ENCODE measurements around the gene CACNA2D1. TPM values are rescaled to one million over a fixed set of nuclear protein-coding genes. Genes with fewer than 3 reads are reported as not detected.

The CACNA2D1 gene
- total and polyA plus RNA-seq, 4 donors: 1.1 to 33.4 (median 6.5) TPM

DNA sequence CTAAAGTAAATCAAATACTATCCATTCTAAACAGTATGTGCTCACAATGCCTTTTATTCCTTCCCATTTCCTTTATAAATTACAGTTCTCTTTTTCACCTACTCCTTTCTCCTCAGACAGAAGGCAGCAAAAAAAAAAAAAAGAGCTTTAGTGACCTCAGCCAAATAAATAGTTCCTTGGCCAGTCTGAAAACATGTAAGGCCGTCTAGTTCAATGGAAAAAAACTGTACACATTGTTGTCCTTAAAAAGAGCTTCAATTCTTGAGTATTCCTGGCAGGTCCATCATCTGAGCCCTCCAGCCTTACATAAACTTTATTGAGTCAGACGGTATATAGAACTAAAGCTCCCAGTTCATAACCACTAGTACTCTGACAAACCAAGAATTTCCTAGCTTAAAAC lies 185.4 kb downstream of the CACNA2D1 start:
- H3K36me3 ChIP-seq (ENCODE audit: control insufficient read depth in 4 of 4, insufficient read depth in 4 of 4, low read length in 4 of 4): no peaks in the 10 kb centered on the region
- H3K4me3 ChIP-seq: no peak overlapping the region
- no peaks in the 10 kb centered on the region for H3K9me3 ChIP-seq (ENCODE audit: control insufficient read depth in 4 of 4, insufficient read depth in 3 of 4, low read length in 3 of 4)
- H3K9ac ChIP-seq (ENCODE audit: insufficient read depth in 1 of 2, low read length in 2 of 2): no peak overlapping the region
- 54 to 77% methylated on average over 2 of the region's 2 CpGs for WGBS, 2 donors
- ATAC-seq (ENCODE audit: insufficient read depth, low FRiP score) (no peak), DNase-seq (no peak)
- TF ChIP-seq, protein P1, sequence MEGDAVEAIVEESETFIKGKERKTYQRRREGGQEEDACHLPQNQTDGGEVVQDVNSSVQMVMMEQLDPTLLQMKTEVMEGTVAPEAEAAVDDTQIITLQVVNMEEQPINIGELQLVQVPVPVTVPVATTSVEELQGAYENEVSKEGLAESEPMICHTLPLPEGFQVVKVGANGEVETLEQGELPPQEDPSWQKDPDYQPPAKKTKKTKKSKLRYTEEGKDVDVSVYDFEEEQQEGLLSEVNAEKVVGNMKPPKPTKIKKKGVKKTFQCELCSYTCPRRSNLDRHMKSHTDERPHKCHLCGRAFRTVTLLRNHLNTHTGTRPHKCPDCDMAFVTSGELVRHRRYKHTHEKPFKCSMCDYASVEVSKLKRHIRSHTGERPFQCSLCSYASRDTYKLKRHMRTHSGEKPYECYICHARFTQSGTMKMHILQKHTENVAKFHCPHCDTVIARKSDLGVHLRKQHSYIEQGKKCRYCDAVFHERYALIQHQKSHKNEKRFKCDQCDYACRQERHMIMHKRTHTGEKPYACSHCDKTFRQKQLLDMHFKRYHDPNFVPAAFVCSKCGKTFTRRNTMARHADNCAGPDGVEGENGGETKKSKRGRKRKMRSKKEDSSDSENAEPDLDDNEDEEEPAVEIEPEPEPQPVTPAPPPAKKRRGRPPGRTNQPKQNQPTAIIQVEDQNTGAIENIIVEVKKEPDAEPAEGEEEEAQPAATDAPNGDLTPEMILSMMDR (IDR thresholded peaks at IDR 0.05; ENCODE audit: control extremely low read depth, extremely low read depth): no peak
- peaks cover 0 to 7% (median 0%) of the 10 kb centered on the region in 5 donors for H3K4me1 ChIP-seq (ENCODE audit: control insufficient read depth in 5 of 5, insufficient read depth in 5 of 5, low read length in 5 of 5)
- no peak overlapping the region for H3K27ac ChIP-seq (ENCODE audit: low read depth in 1 of 2, low read length in 1 of 2)
- H3K27me3 ChIP-seq (ENCODE audit: control insufficient read depth in 3 of 3, insufficient read depth in 3 of 3, low read length in 2 of 3): no peaks in the 10 kb centered on the region

DNA sequence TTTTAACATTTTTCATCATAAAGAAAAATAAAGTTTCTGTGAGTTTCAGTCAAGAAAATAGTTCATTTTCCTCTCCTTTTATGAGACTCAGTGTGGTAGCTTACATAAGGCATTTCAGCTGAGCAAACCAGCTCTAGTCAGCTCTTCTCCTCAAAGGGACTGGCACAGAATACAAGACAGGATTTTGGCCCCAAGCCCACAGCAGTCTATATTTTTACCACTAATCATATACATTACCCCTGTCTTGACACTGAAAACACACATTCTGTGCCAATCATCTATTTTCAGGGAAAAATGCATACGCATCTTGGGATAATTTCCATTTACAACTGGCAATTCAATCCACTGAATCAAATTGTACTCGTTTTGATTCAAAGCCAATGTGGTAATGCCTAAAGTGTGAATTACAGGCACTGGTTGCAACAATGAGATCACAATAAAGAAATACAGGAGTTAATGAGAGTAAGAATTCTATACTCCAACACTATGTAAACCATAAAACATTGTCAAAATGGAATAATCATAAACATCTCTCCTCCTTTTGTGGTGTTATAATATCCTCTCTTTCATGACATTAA lies 186.4 kb downstream of the CACNA2D1 start:
- Histone ChIP-seq H3K27me3 (ENCODE audit: control insufficient read depth in 3 of 3, insufficient read depth in 3 of 3, low read length in 2 of 3) (no peaks in the 10 kb centered on the region), H3K9ac (ENCODE audit: insufficient read depth in 1 of 2, low read length in 2 of 2) (no peak overlapping the region), H3K36me3 (ENCODE audit: control insufficient read depth in 4 of 4, insufficient read depth in 4 of 4, low read length in 4 of 4) (no peaks in the 10 kb centered on the region), H3K27ac (ENCODE audit: low read depth in 1 of 2, low read length in 1 of 2) (no peak overlapping the region), H3K4me3 (no peak overlapping the region), H3K4me1 (ENCODE audit: control insufficient read depth in 5 of 5, insufficient read depth in 5 of 5, low read length in 5 of 5) (peaks cover 0 to 8% (median 0%) of the 10 kb centered on the region in 5 donors), H3K9me3 (ENCODE audit: control insufficient read depth in 4 of 4, insufficient read depth in 3 of 4, low read length in 3 of 4) (no peaks in the 10 kb centered on the region)
- DNase-seq (peak; percentile 16 to 38 (median 36)), ATAC-seq (ENCODE audit: insufficient read depth, low FRiP score) (no peak)
- 81 to 82% methylated on average over 2 of the region's 2 CpGs for WGBS, 2 donors
- TF ChIP-seq, protein P1 (IDR thresholded peaks at IDR 0.05; ENCODE audit: control extremely low read depth, extremely low read depth): no peak

DNA sequence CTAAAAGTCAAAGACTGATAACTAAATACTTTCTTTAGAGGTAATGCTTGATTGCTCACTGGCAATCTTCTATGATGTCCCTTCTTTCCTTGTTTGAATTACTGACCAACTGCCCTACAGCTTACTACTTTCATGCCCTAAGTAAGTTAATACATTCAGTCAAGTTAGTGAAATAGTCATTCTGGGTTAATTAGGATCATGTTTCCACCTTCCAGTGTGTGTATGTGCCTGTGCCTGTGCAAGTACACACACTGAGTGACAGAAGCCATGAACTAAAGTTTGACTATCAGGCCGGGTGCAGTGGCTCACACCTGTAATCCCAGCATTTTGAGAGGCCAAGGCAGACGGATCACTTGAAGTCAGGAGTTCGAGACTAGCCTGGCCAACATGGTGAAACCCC lies 187.9 kb downstream of the CACNA2D1 start:
- TF ChIP-seq, protein P1 (IDR thresholded peaks at IDR 0.05; ENCODE audit: control extremely low read depth, extremely low read depth): no peak
- no peak for ATAC-seq (ENCODE audit: insufficient read depth, low FRiP score)
- Histone ChIP-seq H3K4me1 (ENCODE audit: control insufficient read depth in 5 of 5, insufficient read depth in 5 of 5, low read length in 5 of 5) (peaks cover 0 to 10% (median 0%) of the 10 kb centered on the region in 5 donors), H3K27me3 (ENCODE audit: control insufficient read depth in 3 of 3, insufficient read depth in 3 of 3, low read length in 2 of 3) (no peaks in the 10 kb centered on the region), H3K9me3 (ENCODE audit: control insufficient read depth in 4 of 4, insufficient read depth in 3 of 4, low read length in 3 of 4) (no peaks in the 10 kb centered on the region), H3K27ac (ENCODE audit: low read depth in 1 of 2, low read length in 1 of 2) (no peak overlapping the region), H3K36me3 (ENCODE audit: control insufficient read depth in 4 of 4, insufficient read depth in 4 of 4, low read length in 4 of 4) (no peaks in the 10 kb centered on the region), H3K4me3 (no peak overlapping the region), H3K9ac (ENCODE audit: insufficient read depth in 1 of 2, low read length in 2 of 2) (no peak overlapping the region)
- no peak for DNase-seq
- 82 to 87% methylated on average over 3 of the region's 3 CpGs for WGBS, 2 donors

DNA sequence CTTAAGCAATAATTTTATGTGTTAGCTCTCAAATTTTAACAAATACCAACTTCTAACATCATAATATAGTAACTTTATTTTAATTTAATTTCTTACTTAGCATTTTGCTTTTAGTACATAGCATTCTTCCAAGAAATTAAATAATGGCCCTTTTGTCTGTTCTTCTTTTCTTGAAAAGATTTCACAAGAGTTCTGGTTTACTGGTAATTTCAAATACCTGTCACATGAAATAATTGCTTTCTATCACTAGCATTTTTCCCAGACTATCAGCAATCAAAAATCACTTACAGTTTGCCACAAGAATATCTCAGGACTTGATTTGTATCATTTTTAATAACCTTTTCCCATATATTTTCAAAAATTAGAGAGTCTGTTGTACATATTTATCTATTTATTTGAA lies 193.0 kb downstream of the CACNA2D1 start:
- H3K9ac ChIP-seq (ENCODE audit: insufficient read depth in 1 of 2, low read length in 2 of 2): no peak overlapping the region
- no peak overlapping the region for H3K27ac ChIP-seq (ENCODE audit: low read depth in 1 of 2, low read length in 1 of 2)
- no peaks in the 10 kb centered on the region for H3K9me3 ChIP-seq (ENCODE audit: control insufficient read depth in 4 of 4, insufficient read depth in 3 of 4, low read length in 3 of 4)
- no peak for ATAC-seq (ENCODE audit: insufficient read depth, low FRiP score)
- no peak overlapping the region for H3K4me3 ChIP-seq
- DNase-seq: no peak
- no peaks in the 10 kb centered on the region for H3K36me3 ChIP-seq (ENCODE audit: control insufficient read depth in 4 of 4, insufficient read depth in 4 of 4, low read length in 4 of 4)
- TF ChIP-seq, protein P1 (IDR thresholded peaks at IDR 0.05; ENCODE audit: control extremely low read depth, extremely low read depth): no peak
- H3K4me1 ChIP-seq (ENCODE audit: control insufficient read depth in 5 of 5, insufficient read depth in 5 of 5, low read length in 5 of 5): peaks cover 0 to 6% (median 0%) of the 10 kb centered on the region in 5 donors
- H3K27me3 ChIP-seq (ENCODE audit: control insufficient read depth in 3 of 3, insufficient read depth in 3 of 3, low read length in 2 of 3): no peaks in the 10 kb centered on the region

All from lung (tissue), 12 donors.